ENCODE results near the gene BBS2. TPM values are rescaled to one million over a fixed set of nuclear protein-coding genes. Genes with fewer than 3 reads are reported as not detected.

The BBS2 gene
- total and polyA plus RNA-seq, 4 donors = 7.1 to 13.8 (median 11.1) TPM

- DNase-seq (ENCODE audit: low spot score) = no peak
- Histone ChIP-seq H3K4me3 (ENCODE audit: low read depth in 1 of 3, low read length in 3 of 3) (no peak overlapping the region), H3K4me1 (ENCODE audit: control insufficient read depth in 4 of 4, insufficient read depth in 4 of 4, low read length in 3 of 4) (no peaks in the 10 kb centered on the region), H3K27me3 (ENCODE audit: control insufficient read depth in 4 of 4, insufficient read depth in 4 of 4, low read length in 3 of 4) (no peaks in the 10 kb centered on the region), H3K27ac (ENCODE audit: low read depth in 1 of 2, low read length in 2 of 2) (no peak overlapping the region), H3K9me3 (ENCODE audit: control insufficient read depth in 4 of 4, low read length in 3 of 4) (no peaks in the 10 kb centered on the region), H3K36me3 (ENCODE audit: control insufficient read depth in 4 of 4, insufficient read depth in 3 of 4, low read depth in 1 of 4, low read length in 3 of 4) (peaks cover 3 to 47% (median 28%) of the 10 kb centered on the region in 4 donors), H3K9ac (ENCODE audit: low read depth in 1 of 2, low read length in 2 of 2) (no peak overlapping the region)
- 86% methylated on average over 2 of the region's 2 CpGs for WGBS
- TF ChIP-seq REST (IDR thresholded peaks at IDR 0.05) (no peak), SP1 (IDR thresholded peaks at IDR 0.05) (no peak)
Observed at GRCh38 chr16:56478281-56479049, 41.4 kb downstream of the BBS2 start.

DNA sequence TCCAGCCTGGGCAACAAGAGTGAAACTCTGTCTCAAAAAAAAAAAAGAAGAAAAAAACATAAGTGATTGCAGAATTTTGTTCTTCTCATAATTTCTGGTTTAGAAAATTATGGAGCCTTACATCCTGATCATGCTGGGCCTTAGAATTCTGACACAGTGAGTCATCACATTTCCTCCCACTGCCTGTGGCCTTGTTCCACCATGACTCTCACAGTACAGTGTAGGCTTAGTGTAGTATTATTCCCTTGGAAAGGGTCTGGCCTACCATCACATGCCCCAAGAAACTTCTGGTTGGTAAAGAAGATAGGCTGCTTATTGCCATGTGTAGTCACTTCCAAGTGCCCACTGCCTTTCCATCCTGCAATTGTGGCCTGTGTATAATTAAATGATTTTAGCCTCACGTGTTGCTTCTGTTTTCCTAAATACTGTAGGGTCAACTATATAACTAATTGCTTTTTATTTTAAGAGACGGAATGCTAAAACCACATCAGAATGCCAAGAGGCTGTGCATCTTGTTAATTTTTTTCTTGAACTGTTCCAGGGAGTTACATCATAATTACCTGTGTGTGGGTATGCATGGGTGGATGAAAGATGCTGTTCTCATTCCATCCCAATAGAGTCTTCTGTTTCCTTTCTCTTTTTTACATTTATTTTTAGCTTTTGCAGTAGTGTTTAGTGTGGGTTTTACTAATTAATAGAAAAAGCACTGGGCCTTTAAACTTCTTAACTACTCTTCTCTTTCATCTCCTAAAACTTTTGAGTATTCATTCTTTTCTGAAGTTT, 42.5 kb downstream of the BBS2 start:
- Histone ChIP-seq H3K4me3 (ENCODE audit: low read depth in 1 of 3, low read length in 3 of 3) (no peak overlapping the region), H3K36me3 (ENCODE audit: control insufficient read depth in 4 of 4, insufficient read depth in 3 of 4, low read depth in 1 of 4, low read length in 3 of 4) (peaks cover 7 to 52% (median 32%) of the 10 kb centered on the region in 4 donors), H3K27ac (ENCODE audit: low read depth in 1 of 2, low read length in 2 of 2) (no peak overlapping the region), H3K27me3 (ENCODE audit: control insufficient read depth in 4 of 4, insufficient read depth in 4 of 4, low read length in 3 of 4) (no peaks in the 10 kb centered on the region), H3K4me1 (ENCODE audit: control insufficient read depth in 4 of 4, insufficient read depth in 4 of 4, low read length in 3 of 4) (no peaks in the 10 kb centered on the region), H3K9me3 (ENCODE audit: control insufficient read depth in 4 of 4, low read length in 3 of 4) (no peaks in the 10 kb centered on the region), H3K9ac (ENCODE audit: low read depth in 1 of 2, low read length in 2 of 2) (no peak overlapping the region)
- TF ChIP-seq CTCF (IDR thresholded peaks at IDR 0.05; ENCODE audit: low read depth, low read length, missing input control) (no peak), YY1 (IDR thresholded peaks at IDR 0.05) (no peak), GABPA (IDR thresholded peaks at IDR 0.05 in 1 of 2, conservative IDR thresholded peaks at IDR 0.05 in 1 of 2) (no peak), FOXA1 (IDR thresholded peaks at IDR 0.05) (no peak), NR2F2 (IDR thresholded peaks at IDR 0.05) (no peak), ZBTB33 (IDR thresholded peaks at IDR 0.05) (no peak), HNF4A (conservative IDR thresholded peaks at IDR 0.05) (no peak)
- TF ChIP-seq, protein P1, sequence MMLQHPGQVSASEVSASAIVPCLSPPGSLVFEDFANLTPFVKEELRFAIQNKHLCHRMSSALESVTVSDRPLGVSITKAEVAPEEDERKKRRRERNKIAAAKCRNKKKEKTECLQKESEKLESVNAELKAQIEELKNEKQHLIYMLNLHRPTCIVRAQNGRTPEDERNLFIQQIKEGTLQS (IDR thresholded peaks at IDR 0.05) = no peak
- WGBS = 95% methylated on average over 2 of the region's 2 CpGs
- DNase-seq (ENCODE audit: low spot score) = no peak

All from liver (tissue), 9 donors.